GDM1 (cell line): Measurements from ENCODE around the gene ENOX1.

Source experiments
- DNase-seq: peaks from one replicate; lab custom pipeline; 2025; lab: John Stamatoyannopoulos, UW

ENOX1 gene

DNA sequence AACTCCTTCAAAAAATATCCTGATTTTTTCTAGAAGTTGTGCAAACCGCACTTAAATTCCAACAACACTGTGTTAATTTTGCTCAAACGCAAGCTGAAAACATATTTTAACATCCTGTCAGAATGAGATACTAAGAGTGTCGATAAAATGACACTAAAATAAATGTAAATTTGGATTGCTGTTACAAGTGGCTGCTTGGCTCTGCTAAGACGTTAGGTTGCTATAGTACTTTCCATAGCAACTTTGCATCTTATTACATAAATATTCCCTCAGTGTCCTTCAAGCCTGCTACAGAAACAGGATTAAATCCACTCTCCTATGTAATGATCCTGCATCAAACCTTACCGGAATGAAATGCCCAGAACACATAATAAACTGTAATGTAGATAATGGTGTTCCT lies 471.2 kb downstream of the ENOX1 start:
- DNase-seq: no peak

DNA sequence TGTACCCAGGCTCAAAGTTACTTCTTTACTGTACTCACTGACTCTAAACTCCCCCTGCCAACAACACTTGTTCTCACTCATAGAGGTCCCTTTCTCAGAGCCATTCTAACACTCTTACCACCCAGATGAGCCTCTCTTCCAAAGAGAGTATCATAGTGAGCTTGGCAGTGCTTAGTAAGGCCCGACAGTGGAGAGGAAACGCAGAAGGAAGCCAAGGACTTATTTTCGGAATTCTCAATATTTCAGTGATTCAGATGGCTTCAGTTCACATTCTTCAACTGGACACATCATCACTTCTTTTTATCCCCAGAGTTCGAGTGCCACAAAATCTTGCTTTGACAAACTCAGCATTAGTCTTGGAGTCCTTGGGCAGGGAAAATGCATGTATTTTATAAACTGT lies 477.5 kb downstream of the ENOX1 start:
- DNase-seq: no peak

DNA sequence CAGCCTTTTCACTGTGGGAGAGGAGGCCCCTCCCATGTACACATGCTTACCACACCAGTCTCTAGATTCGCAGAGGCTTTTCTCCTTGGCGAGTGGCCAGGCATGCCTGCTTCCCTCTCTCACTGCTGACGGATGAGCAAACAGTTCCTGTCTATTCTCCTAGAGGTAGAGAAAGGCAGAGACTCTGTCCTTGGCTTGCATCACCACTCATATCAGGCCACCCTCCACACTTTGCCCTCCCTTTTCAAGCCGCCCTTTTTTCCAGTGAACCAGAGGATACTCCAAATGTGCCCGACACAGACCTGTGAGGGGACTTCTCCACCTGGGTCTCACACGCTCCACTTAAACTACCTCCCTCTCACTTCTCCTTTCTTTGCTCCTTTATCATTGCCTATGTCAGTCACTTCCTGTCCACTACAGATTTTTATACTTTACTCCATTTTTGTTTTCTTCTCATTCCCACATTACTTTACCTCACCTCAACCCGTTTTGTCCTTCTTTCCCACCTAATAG lies 478.8 kb downstream of the ENOX1 start:
- DNase-seq: peak; percentile 74

DNA sequence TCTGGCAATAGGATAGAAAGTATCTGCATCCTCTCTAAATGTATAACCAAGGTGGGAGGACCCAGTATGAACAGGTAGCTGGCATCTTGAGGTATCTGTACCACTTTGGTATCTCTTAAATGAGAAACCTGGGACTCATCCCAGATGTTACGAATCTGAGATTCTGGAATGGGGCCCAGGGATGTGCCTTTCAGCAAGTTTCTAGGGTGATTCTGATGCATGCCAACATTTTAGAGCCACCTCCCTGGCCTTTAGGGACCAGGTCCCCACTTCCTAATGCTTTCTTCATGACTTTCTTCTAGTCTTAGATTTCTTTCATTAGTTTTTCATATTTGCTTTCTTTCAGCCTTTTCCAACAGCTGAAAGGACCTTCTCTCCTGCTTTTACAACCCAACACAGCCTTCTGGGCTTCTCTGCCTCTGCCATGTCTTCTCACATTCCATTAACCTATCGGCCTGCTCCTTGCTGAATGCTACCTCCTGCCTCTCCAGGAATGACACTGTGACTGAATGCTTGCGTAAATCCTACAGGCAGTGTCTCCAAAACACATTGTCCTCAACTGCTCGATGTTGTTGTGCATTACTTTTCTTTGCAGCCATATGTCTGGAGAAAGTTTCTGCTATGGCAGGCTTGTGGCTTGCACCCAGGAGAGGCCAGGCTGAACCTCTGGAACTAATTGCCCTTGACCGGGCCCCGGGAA lies 479.4 kb downstream of the ENOX1 start:
- DNase-seq: no peak

DNA sequence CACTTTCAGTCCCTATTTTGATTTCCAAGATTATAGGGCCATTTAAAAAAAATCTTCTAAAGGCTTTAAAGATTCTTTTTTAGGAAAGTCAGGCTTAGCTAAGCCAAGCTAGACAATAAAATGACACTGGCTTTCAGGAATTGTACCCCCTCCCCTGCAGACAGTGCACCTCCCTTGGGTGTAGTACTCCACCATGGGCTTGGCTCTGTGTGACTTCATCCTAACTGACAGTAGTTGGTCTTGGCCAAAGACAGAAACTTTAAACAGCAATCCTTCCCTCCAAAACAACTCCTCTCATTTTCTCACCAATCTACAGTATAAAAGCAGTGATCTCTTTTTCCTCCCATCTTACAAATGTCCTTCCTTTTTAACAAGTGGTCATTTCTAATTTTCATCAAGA lies 480.4 kb downstream of the ENOX1 start:
- DNase-seq: no peak

DNA sequence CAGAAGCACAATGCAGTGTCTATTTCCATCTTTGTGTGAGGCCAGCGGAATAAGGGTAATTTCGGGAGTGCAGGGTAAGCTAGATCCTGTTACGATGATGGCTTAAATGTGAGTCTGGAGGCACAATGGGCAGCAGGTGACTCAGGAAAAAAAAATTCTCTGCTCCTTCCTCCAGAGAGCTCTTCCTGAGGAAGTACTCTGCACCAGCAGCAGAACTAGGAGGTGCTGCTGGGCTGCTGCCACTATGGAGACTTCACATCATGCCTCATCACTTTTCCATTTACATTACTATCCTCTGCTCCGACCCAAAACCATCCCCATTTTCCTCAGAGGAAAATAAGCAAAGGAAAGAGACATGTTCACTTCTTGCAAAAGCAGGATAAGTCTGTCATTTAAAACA lies 481.4 kb downstream of the ENOX1 start:
- peak; percentile 32 for DNase-seq

DNA sequence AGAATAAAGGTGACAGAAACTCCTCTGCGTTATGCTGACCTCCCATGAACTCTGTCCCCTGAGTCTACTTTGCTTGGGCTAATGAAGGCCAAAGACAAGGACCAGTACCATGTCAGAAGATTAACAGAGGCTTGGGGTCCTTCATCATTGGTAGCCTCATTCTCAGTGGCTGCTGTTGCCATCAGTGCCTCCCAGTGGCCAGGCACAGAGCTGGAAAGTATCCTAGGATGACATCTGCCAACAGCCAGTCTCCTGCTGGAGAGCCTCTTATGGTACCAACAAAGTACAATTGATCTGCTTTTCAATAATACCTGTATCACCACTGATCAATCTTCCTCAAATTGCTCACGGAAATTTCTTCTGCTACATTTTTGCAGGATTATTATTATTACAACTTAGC lies 481.8 kb downstream of the ENOX1 start:
- no peak for DNase-seq

DNA sequence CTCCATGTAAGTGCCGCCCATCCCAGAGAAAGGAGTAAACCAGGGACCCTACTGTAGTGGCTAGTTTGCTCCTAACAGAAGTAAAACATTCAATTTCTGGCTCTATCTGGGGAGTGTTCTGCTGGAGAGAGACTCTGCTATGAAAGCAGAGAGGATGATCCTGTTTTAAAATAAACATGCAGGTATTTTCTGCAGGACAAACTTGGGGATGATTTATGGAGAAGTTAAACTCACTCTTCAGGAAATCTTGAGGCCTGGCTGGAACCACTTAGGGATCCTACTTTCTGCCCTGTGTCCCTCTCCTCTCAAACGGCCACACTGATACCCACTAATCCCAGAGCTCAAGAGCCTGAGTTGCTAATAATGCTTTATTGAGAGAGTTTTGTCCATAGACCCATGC lies 482.3 kb downstream of the ENOX1 start:
- no peak for DNase-seq

DNA sequence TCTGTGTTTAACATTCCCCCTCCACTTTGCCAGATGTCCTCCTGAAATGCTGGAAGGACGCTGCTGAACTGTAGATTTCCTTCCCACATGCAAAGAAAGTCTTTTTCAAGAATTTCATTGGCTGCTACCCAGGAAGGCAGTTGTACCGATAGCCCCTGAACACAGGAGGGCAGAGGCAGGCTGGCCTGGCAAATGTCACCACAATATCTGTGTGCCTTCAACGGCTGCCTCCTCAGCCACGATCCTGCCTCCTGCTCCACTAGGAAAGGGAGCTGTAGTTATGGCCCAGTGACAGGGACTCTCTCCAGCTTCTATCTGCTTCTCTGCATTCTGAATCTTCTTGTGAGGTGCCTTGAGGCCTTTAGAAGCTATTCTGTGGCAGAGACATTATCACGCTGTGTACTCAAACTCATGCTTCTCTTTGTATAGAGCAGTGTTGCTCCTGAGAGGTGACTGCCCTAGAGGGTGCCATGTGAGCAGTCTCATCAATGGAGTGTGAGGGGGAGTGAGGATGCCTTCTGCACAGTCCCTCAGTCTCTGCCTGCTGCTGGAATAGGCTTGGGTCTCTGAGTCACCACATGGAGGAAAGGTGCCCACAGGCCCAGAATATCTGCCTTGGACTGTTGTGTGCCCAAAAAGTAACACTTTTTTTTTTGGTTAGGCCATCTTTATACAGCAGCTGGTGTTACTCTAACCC lies 483.6 kb downstream of the ENOX1 start:
- peak; percentile 76 for DNase-seq

DNA sequence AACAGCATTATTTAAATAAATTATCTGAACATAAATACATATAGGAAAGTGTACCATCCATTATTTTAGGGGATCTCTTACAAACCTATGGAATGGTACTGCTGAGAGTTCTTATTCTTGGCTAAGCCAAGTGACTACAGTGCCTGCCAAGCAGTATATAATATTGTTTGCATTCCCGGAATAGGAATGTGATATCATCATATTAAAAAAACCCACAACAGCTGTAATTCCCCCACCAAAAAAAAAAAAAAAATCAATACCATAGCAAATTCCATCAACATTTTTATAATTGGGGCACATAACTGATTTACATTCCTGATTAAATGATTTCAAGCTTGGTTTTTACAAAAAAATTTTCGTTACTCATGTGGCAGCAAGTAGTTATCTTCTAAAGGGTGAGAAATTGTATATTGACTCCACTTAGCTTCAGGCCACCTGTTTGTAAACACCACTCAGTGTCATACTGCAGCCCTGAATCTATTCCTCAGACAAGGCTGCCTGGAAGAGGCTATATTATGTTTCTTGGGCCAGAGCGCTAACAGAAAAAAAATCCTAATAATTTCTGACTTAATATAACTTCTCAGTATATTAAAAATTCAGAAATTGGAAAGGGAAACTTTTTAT lies 485.3 kb downstream of the ENOX1 start:
- no peak for DNase-seq

DNA sequence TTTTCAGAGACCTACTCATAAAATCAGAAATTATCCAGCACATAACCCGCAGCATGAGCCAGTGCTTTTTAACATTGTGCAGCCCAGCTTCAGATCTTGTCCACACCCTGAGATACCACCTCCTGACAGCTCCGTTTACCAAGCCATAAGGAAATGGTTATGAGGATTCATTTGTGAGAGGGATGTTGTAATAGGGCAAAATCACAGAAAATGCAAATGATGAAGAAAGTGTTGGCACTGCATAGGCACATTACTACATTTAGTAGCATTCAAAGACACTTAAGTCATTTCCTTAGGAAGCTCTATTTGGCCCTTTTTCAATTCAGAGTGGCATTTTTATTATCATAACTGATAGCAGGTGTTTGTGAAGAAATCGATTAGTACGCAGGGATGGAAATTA lies 485.9 kb downstream of the ENOX1 start:
- DNase-seq: no peak

DNA sequence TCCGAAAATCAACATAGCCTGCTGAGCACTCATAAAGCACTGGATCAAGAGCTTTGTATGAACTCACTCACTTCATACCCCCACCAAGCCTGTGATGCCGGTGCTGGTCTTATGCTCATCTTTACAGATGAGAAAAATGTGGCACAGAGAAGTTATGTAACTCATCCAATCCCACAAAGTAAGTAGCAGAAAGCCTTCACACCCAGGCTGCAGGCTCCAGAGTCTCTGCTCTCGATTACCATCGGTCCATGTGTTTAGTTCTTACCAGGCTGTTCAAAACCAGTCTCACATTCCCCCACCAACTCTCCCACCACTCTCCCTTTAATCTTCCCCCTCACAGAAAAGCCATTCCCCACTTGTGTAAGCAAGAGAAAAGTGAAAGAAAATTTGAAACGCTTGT lies 487.4 kb downstream of the ENOX1 start:
- DNase-seq: no peak

DNA sequence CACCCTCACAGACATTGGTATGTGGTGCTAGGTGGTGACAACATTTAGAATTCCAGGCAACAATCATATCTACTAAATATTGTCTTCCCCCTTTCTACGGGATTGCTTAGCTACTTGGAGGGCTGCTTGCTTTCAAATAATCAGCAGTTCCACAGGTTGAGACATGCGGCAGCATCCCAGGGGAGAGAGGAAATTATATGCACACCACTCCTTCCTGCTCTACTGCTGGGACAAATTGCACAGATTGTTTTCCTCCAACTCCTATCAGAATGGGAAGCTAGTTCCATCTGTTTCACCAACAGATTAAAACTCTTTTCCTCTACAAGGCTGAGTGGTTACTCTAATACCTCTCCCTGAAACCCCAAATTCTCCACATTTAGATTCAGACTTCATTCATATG lies 488.0 kb downstream of the ENOX1 start:
- no peak for DNase-seq

DNA sequence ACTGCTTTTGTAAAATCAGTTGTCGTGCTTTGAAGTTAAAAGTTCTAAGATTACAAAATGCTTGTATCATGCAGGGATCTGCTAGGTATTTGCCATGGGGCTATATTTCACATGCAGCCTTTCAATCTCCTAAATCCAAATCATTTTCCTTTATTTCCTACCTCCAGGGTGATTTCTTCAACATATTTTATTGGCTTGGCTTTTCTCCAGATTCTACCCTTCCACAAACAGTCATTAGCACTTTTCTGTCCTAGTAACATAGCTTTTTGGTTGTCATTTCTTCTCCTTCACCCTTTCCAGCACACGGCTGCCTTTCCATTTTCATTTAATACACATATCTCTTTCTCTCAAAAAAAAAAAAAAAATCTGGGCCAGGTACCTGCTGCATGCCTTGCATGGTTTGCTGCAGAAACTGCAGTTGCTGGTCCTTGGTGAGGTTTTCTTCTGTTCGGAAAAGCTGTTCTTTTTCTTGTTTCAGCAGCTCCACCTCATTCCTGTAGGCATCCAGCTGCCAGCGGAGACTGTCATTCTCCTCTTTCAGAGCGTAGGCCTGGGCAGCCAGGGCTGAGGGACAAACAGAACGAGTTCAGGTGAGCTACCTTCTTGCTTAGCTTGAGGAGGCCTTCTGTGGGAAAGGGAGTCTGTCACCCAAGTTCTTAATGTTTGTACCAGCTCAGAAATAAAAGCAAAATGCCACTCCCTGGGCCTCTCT lies 488.6 kb downstream of the ENOX1 start:
- DNase-seq: no peak

DNA sequence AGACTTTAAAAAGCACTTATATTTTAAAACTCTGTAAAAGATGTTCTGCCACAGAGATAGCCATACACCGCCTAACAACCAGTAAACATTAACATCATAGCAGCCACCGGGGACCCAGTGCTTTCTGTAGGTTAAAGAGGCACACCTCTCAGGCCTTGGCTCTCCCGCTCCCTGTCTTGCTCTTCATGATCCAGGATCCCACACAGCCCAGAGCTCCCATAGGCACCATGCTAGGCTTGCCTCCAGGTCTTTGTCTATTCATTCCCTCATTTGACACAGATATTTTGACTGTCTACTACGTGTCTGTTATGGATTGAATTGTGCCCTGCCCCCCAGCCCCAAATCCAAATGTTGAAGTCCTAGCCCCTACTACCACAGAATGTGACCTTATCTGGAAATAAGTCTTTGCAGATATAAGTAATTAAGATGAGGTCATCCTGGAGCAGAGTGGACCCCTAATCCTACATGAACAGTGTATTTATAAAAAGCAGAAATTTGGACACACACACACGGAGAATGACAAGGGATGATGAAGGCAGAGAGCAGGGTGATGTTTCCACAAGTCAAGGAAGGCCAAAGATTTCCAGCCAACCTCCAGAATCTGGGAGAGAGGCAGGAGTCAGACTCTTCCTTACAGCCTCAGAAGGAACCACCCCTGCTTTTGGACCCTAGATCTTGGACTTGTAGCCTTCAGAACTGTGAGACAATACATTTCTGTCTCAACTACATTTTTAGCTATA lies 490.8 kb downstream of the ENOX1 start:
- no peak for DNase-seq

DNA sequence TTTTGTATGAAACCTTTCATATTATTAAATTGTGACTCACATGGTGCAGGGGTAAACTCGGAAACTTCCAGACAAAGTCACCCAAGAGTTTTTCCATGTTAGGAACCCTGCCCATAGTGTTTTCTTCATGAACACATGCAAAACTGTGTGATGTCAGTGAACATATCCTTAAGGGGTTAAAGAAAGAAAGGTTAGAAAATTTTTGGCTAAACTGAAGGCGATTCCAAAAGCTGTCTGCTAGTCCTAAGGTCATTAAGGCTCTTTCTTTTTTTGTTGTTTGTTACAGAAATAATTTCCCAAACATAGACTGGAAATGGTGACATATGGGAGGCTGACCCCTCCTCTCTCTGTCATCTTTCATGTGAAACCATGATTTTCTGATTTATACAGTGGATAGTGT lies 491.5 kb downstream of the ENOX1 start:
- no peak for DNase-seq

DNA sequence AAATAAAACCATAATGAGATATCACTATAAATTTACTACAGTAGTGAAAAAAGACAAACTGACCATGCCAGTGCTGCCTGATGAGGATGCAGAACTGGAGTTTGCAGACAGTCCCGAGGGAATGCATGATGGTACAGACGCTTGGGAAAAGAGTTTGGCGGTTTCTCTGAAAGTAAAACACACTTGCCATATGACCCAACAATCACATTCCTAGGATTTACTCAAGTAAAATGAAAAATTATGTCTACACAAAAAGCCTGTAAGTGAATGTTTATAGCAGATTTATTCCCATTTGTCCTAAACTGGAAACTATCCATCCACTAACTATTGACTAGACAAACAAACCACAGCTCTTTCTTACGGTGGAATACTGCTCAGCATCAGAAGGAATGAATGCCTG lies 492.4 kb downstream of the ENOX1 start:
- DNase-seq: no peak

DNA sequence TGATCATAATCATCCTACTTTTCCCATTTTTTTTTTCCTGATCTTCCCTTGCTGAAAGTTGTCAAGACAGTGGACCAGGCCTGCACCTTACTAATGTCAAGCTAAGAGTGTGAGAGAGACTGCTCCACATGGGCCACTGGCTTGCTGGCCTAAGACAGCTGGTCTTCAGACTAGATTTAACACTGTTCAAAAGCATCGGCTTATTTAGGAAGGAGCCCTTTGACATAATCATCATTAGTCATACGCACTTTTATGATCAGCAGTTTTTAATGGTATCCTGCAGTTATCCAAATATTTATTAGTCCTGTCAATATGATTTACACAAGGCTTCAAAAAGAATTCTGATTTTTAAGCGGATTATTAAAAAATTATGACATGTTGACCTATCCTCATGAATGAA lies 492.8 kb downstream of the ENOX1 start:
- no peak for DNase-seq

DNA sequence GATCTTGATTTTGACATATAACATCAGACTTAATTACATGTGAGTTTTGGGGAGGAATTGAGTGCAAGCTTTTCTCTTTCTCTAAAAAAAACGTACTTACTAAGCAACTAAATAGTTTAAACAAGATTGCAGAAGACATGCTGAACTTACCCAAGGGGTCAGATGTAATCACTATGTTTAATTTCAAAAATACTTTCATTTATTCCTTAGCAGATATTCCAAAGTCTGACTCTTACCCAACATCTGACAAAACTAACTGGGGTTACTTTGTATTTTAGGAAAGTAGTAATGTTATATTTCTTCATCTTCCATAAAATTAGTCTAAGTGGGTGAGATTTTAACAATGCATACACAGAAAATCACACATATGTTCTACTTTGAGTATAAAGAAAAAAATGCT lies 493.2 kb downstream of the ENOX1 start:
- no peak for DNase-seq

DNA sequence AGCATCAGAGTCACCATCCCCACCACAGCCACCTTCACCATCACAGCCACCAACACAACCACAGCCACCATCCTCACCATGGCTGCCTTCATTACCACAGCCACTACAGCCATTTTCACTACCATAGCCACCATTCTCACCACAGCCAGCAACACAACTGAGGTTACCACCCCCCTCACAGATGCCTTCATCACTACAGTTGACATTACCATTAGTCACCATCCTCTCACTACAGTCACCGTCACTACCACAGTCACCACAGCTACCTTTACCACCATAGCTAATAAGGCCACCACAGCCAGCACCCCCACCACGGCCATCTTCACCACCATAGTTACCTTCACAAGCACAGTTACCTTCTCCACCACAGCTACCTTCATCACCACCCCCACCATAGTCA lies 493.8 kb downstream of the ENOX1 start:
- DNase-seq: no peak

DNA sequence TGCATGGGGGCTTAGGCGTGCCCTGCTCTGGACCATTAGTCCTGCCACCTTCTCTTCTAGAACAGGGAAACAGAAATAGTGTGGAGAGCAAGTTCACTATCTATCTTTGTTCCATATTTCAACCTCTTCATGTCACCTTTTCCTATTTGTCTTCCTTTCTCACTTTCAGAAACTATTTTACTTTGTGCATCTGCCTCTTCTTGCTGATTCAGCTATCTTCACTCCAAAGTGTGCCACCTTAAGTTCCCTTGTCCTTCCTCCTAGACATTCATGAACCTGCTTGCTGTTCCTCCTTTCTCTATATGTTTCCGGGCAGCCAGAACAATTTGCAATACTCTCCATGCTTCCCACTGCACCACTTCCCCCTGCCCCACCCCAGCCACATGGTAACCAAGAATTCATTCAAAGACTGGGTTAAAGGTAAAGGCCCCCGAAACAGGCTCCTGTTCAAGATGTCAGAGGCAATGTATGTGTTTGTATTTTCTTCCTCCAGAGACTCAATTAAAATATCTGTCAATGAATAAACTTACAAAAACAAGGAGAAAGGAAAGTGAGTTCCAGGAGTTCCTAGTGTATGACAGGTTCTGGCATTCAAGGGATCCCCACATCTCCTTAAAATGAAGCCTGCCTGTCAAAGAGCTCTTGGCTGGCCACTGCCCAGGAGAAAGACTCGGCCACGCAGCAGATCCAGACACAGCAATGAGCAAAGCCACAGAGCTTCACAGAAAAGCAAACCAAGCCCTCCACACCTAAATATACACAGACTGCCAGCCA lies 495.3 kb downstream of the ENOX1 start:
- no peak for DNase-seq
